ENCODE results near the gene DGKQ. TPM values are rescaled to one million over a fixed set of nuclear protein-coding genes. Genes with fewer than 3 reads are reported as not detected.

The DGKQ gene
- total and polyA plus RNA-seq, 11 donors: 2.6 to 7.3 (median 4.1) TPM

DNA sequence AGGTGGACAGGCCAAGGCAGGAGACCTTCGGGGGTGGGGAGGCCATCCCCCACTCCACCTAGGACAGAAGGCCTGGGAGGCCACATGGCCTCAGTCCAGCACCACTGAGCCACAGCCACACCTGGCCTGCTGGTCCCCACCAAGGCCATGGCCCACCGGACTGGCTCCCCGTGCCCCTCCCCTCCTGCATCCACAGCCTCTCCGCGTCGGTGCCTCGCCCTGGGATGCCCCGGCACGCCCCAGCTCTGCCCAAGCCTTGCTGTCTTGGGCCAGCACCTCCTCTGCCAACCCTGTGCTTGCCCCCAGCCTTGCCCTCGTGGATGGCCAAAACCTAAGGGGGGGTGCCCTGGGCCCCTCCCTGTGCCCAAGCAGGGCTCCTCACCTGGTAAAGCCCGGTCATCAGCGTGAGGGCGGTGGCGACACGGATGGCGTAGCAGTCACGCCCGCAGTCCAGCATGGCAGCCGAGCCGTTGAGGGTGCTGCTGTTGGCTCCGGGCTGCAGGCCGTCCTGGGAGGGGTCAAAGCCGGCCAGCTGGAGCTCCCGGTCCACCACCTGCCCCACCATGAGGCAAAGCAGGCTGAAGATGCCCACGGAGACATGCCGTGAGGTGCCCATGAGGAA lies 17.5 kb upstream of the DGKQ start:
- peaks cover 0 to 22% (median 15%) of the 10 kb centered on the region in 12 donors for H3K4me1 ChIP-seq
- no peak overlapping the region for H3K27ac ChIP-seq
- peaks cover 0 to 2% (median 0%) of the 10 kb centered on the region in 9 donors for H3K27me3 ChIP-seq
- WGBS, 4 donors: 91 to 96% (median 94%) methylated on average over 19 to 26 of the region's 26 CpGs
- DNase-seq: peak in 3 of 5 donors; percentile 6 to 55 (median 19)
- TF ChIP-seq, protein P1, sequence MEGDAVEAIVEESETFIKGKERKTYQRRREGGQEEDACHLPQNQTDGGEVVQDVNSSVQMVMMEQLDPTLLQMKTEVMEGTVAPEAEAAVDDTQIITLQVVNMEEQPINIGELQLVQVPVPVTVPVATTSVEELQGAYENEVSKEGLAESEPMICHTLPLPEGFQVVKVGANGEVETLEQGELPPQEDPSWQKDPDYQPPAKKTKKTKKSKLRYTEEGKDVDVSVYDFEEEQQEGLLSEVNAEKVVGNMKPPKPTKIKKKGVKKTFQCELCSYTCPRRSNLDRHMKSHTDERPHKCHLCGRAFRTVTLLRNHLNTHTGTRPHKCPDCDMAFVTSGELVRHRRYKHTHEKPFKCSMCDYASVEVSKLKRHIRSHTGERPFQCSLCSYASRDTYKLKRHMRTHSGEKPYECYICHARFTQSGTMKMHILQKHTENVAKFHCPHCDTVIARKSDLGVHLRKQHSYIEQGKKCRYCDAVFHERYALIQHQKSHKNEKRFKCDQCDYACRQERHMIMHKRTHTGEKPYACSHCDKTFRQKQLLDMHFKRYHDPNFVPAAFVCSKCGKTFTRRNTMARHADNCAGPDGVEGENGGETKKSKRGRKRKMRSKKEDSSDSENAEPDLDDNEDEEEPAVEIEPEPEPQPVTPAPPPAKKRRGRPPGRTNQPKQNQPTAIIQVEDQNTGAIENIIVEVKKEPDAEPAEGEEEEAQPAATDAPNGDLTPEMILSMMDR (IDR thresholded peaks at IDR 0.05): no peak
- TF ChIP-seq POLR2A (IDR thresholded peaks at IDR 0.05): no peak
- intact Hi-C loops (cut with DNase I): loop anchor here in 2 of 10 donors (10.0 kb wide), 2 partner anchors 236 to 246 kb away; no protein-coding TSS in a partner anchor
- H3K36me3 ChIP-seq: peaks cover 0 to 19% (median 0%) of the 10 kb centered on the region in 9 donors
- no peak overlapping the region for H3K4me3 ChIP-seq
- ATAC-seq: no peak
- no peaks in the 10 kb centered on the region for H3K9me3 ChIP-seq

DNA sequence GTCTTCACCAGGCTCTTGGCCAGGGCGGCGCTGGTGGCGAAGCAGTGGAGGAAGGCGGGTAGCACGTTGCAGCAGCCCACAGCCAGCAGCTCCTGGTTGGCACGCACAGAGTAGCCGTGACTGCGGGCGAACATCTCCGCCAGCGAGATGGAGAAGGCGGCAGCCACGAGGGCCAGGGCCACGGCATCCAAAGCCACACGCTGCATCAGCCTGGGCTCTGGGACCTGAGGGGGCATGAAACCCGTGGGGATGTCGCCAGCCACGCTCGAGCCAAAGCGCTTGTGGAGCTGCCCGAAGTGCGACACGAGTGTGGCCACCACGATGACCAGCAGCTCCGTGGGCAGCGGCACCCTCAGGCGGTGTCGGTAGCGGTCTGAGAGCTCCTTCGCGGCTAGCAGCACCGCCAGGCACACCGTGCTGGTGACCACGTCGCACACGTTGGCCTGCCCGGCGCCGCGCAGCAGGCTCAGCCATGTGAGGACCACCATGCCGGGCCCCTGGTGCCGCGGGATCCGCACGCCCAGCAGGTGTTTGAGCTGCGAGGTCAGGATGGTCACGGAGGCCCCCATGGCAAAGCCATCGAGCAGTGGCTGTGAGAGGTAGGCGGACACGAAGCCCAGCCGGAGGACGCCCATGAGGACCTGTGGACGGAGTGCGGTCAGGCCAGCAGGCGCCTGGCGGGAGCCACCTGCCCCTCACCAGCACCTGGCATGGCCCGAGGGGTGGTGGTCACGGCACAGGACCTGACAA lies 16.5 kb upstream of the DGKQ start:
- intact Hi-C loops (cut with DNase I): loop anchor here in 7 of 10 donors (2.0 to 10.0 kb wide), 6 partner anchors 57 to 248 kb away; partner anchors contain the start of genes GAK (in 2 of the 7) and TMEM175 (in 2 of the 7)

DNA sequence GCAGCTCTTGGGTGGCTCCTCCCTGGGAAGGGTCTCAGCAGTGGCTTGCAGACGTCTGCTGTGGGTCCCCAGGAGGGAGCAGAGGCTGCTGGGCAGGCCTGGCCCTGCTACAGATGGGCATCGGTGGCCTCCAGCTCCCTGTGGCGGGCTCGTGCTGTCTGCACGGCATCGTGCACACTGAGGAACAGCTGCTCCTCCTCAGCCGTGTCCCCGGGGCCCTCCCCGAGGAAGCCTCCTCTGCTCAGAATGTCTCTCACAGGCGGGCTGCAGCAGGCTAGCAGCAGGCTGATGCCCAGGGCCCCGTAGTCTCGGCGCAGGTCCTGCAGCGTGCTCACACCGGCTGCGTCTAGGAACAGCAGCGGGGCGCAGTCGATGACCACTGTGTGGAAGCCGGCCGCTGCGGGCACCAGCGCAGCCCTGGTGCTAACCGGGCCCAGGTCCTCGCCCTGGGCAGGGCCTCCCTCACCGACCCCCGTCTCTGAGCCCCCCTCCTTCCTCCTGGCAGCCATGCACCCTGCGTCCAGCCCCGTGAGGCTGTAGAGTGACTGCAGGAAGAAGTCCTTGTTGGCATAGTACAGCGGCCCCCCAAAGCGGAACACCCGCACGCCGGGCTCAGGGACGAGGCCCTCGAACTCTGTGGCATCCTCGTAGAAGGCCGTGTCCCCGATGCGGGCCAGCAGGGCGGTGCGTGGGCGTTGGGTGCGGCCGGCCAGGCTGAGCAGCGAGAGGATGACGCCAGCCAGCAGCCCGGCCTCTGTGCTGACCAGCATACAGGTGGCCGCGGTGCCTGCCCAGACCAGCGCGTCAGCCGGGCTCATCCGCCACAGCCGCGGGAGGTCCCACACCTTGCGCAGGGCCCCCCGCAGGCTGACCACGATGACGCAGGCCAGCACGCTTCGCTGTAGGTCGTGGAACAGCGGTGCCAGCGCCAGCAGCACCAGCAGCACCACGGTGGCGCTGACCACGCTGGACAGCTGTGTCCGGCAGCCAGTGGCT lies 15.7 kb upstream of the DGKQ start:
- no peak for TF ChIP-seq POLR2A (IDR thresholded peaks at IDR 0.05)
- TF ChIP-seq, protein P1 (IDR thresholded peaks at IDR 0.05): no peak
- WGBS, 4 donors: 86 to 93% (median 90%) methylated on average over 39 to 69 of the region's 69 CpGs
- intact Hi-C loops (cut with DNase I): loop anchor here in 5 of 10 donors (2.0 to 10.0 kb wide), 5 partner anchors 56 to 247 kb away; partner anchors contain the start of genes GAK (in 2 of the 5) and TMEM175 (in 2 of the 5)
- DNase-seq: peak in 3 of 5 donors; percentile 27 to 73 (median 30)
- H3K4me1 ChIP-seq: peaks cover 0 to 34% (median 18%) of the 10 kb centered on the region in 12 donors
- H3K36me3 ChIP-seq: peaks cover 0 to 19% (median 0%) of the 10 kb centered on the region in 9 donors
- no peaks in the 10 kb centered on the region for H3K9me3 ChIP-seq
- no peak for ATAC-seq
- no peaks in the 10 kb centered on the region for H3K27me3 ChIP-seq
- no peak overlapping the region for H3K27ac ChIP-seq
- H3K4me3 ChIP-seq: no peak overlapping the region

More for the DNA sequence above, 16.5 kb upstream of the DGKQ start:
- TF ChIP-seq, protein P1 (IDR thresholded peaks at IDR 0.05): no peak
- TF ChIP-seq POLR2A (IDR thresholded peaks at IDR 0.05): no peak
- WGBS, 4 donors: 95 to 98% (median 96%) methylated on average over 25 to 58 of the region's 58 CpGs
- DNase-seq: peak in 4 of 5 donors; percentile 6 to 58 (median 20)
- no peak for ATAC-seq
- H3K9me3 ChIP-seq: no peaks in the 10 kb centered on the region
- peaks cover 0 to 19% (median 0%) of the 10 kb centered on the region in 9 donors for H3K36me3 ChIP-seq
- H3K4me3 ChIP-seq: no peak overlapping the region
- H3K27me3 ChIP-seq: no peaks in the 10 kb centered on the region
- H3K4me1 ChIP-seq: peaks cover 0 to 29% (median 16%) of the 10 kb centered on the region in 12 donors
- no peak overlapping the region for H3K27ac ChIP-seq
